AG04450 (cell line): ENCODE results near the gene TMEM238L. TPM values are rescaled to one million over a fixed set of nuclear protein-coding genes. Genes with fewer than 3 reads are reported as not detected.

Experiments
- CTCF ChIA-PET: fragments of 300-600, 350-600 bp; formaldehyde crosslinking; extraction: SDS; loops from one replicate; lab custom pipeline; 2022; ENCODE audit warnings: antibody characterized with exemption, inconsistent platforms; lab: Charles Lee
- POLR2A ChIA-PET: fragments of 350-600 bp; formaldehyde crosslinking; extraction: SDS; loops from one replicate; lab custom pipeline; 2021; ENCODE audit warnings: antibody characterized with exemption, inconsistent platforms; lab: Yijun Ruan, JAX
- DNase-seq: peaks from one replicate; pipeline ENCODE4 v3.0.0-alpha.2; 2011; ENCODE audit warnings: low read depth, low spot score
- H3K27ac ChIP-seq: one replicate; pipeline ENCODE4 v1.5.1; 2012; ENCODE audit warnings: low read depth, low read length, control low read depth
- H3K27me3 ChIP-seq: one replicate; pipeline ENCODE4 v1.6.0; 2012; ENCODE audit warnings: low read length; ENCODE audit not compliant: control insufficient read depth, insufficient read depth
- H3K4me3 ChIP-seq: 2 replicates; pipeline ENCODE4 v1.5.1; 2011; ENCODE audit warnings: mild to moderate bottlenecking, low read depth, low read length, control low read depth
- H3K9me3 ChIP-seq: 2 replicates; pipeline ENCODE4 v1.5.1; 2012; ENCODE audit warnings: low read length; ENCODE audit not compliant: control insufficient read depth, insufficient read depth
- CTCF ChIP-seq: IDR thresholded peaks from 2 replicates; pipeline ENCODE4 v1.5.1; 2011; ENCODE audit warnings: low read depth, low read length, control low read depth, inconsistent platforms
- polyA plus RNA-seq: library from polyadenylated mRNA; depleted of rRNA; stranded (reverse); fragments of >200 nt; gene quantifications from 2 replicates; pipeline ENCODE4 v1.2.3, GENCODE V29; 2011

The TMEM238L gene
- polyA plus RNA-seq, 1 experiment: not detected

DNA sequence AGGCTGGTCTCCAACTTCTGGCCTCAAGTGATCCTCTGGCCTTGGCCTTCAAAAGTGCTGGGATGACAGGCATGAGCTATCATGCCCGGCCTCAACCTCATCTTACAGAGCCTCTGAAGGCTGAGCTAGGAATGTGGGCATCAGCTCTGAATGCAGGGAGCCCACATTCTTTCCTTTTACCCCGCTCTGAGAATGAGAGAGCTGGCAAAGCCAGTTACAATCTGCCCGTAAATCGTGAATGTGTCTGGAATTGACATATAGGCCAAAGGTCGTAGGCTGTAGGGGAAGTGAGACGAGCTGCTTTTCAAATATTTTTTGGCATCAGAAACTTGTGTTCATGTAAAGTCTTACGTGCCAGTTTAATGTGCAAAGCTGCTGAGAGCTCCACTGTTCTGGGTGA, 4.5 kb downstream of the TMEM238L start:
- TF ChIP-seq CTCF: no peak
- H3K9me3 ChIP-seq: peaks cover 9% of the 10 kb centered on the region
- H3K27me3 ChIP-seq: no peaks in the 10 kb centered on the region
- no peak overlapping the region for H3K27ac ChIP-seq
- CTCF ChIA-PET: no interaction called here
- POLR2A ChIA-PET: no interaction called here
- H3K4me3 ChIP-seq: no peak overlapping the region
- no peak for DNase-seq

GRCh38 chr17:10798910-10799309, 5.0 kb downstream of the TMEM238L start:
- POLR2A ChIA-PET: no interaction called here
- DNase-seq: no peak
- TF ChIP-seq CTCF: no peak
- CTCF ChIA-PET: no interaction called here
- Histone ChIP-seq H3K27me3 (no peaks in the 10 kb centered on the region), H3K27ac (no peak overlapping the region), H3K9me3 (peaks cover 7% of the 10 kb centered on the region), H3K4me3 (no peak overlapping the region)

DNA sequence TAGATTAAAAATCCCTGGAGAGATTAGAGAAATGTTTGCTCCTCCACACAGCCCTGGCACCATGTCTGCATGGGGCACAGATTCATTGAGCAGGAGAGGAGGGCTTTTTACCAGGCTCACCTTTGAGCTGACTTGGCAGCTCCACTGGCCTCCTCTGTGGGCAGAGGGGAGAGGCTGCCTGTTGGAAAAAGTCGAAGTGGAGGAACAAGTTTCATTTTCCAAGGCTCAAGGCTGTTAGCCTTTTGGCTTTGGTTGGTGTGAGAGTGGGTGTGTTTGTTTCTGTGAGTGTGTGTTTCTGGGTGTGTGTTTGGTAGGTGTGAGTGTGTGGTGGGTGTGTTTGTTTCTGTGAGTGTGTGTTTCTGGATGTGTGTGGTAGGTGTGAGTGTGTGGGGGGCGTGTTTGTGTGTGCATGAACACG, 5.6 kb downstream of the TMEM238L start:
- ChIA-PET CTCF (no interaction called here), POLR2A (no interaction called here)
- no peak for DNase-seq
- H3K4me3 ChIP-seq: no peak overlapping the region
- TF ChIP-seq CTCF: no peak
- H3K9me3 ChIP-seq: peaks cover 2% of the 10 kb centered on the region
- H3K27ac ChIP-seq: no peak overlapping the region
- H3K27me3 ChIP-seq: no peaks in the 10 kb centered on the region

- H3K27me3 ChIP-seq: no peaks in the 10 kb centered on the region
- POLR2A ChIA-PET: no interaction called here
- no peaks in the 10 kb centered on the region; the same call in none of the 2 replicates for H3K9me3 ChIP-seq
- DNase-seq: no peak
- TF ChIP-seq CTCF: no peak
- CTCF ChIA-PET: no interaction called here
- no peak overlapping the region for H3K4me3 ChIP-seq
- no peak overlapping the region for H3K27ac ChIP-seq
Observed at GRCh38 chr17:10797476-10798328, 6.2 kb downstream of the TMEM238L start.

- no peaks in the 10 kb centered on the region; the same call in 1 of the 2 replicates for H3K9me3 ChIP-seq
- ChIA-PET CTCF (no interaction called here), POLR2A (no interaction called here)
- TF ChIP-seq CTCF: no peak
- no peaks in the 10 kb centered on the region for H3K27me3 ChIP-seq
- no peak overlapping the region for H3K27ac ChIP-seq
- no peak overlapping the region for H3K4me3 ChIP-seq
- no peak for DNase-seq
Observed at GRCh38 chr17:10793816-10794215, 10.1 kb downstream of the TMEM238L start.
